ENCODE results near the gene PRPS1.
A peak's percentile ranks its signal among the peaks of the same experiment; 100 is the strongest.
"Not testable (repeated sequence)": the region's sequence is repeated elsewhere in the genome, so short reads cannot be mapped to it uniquely, and the experiment has no call there.

The PRPS1 gene

GRCh38 chrX:107669261-107669660, 41.0 kb downstream of the PRPS1 start:
- peak overlapping the region; percentile 27; the same call in 1 of the 2 replicates for H3K27ac ChIP-seq
- no peak for TF ChIP-seq CTCF (conservative IDR thresholded peaks at IDR 0.05)

- H3K27ac ChIP-seq: peak overlapping the region; percentile 27; the same call in 1 of the 2 replicates
- no peak for TF ChIP-seq CTCF (conservative IDR thresholded peaks at IDR 0.05)
These were observed 41.7 kb downstream of the PRPS1 start for GRCh38 chrX:107669885-107670628.

- not testable (repeated sequence) for H3K27ac ChIP-seq
These were observed 42.9 kb downstream of the PRPS1 start for GRCh38 chrX:107671256-107671655.

GRCh38 chrX:107672955-107673378, 44.7 kb downstream of the PRPS1 start:
- peak; percentile 63 for TF ChIP-seq CTCF (conservative IDR thresholded peaks at IDR 0.05)
- H3K27ac ChIP-seq: no peak overlapping the region

GRCh38 chrX:107673431-107673830, 45.1 kb downstream of the PRPS1 start:
- TF ChIP-seq CTCF (conservative IDR thresholded peaks at IDR 0.05): no peak

GRCh38 chrX:107673933-107674479, 45.7 kb downstream of the PRPS1 start:
- no peak overlapping the region for H3K27ac ChIP-seq
- no peak for TF ChIP-seq CTCF (conservative IDR thresholded peaks at IDR 0.05)

More at GRCh38 chrX:107673431-107673830, 45.1 kb downstream of the PRPS1 start:
- no peak overlapping the region for H3K27ac ChIP-seq

- TF ChIP-seq CTCF (conservative IDR thresholded peaks at IDR 0.05): no peak
- H3K27ac ChIP-seq: no peak overlapping the region
These were observed 46.4 kb downstream of the PRPS1 start for GRCh38 chrX:107674480-107675364.
